ENCODE measurements around the gene MAP4K1. TPM values are rescaled to one million over a fixed set of nuclear protein-coding genes. Genes with fewer than 3 reads are reported as not detected.

Gene MAP4K1
- polyA plus RNA-seq, 2 of the 4 experiments (the other 2 are of a cell fraction) = 1.2 to 2.6 TPM

DNA sequence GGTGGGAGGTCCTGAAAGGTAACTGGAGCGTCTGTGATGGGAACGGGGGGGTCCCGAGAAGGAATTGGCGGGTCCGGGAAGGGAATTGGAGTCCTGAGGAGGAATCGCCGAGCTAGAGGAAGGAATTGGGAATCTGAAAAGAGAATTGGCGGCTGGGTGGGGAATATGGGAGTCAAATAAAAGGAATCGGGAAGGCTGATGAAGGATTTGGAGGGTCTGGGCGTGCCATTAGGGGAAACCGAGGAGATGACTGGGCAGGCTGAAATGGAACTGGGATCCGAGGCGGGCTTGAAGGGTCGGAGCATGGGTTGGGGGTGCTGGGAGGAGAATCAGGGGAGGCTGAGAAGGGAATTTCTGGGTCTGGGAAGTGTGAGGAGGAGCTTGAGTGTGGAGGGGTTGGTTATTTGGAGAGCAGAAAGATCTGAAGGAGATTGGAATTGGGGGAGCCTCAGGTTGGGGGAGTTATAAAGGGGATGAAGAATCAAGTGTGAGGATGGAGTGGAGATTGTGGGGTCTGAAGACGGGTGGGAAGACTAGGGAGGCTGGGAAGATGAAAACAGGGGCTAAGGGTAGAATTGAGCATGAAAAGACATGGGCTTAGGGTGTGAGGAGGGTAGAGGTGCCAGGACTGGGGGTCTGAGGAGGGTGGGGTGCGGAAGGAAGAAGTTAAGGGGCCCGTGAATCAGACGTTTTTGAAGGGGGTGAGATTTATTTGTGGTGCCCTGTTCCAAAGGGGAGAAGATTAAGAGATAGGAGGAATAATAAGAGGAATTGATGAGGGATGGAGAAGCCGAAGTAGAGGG, 30.4 kb upstream of the MAP4K1 start:
- ChIA-PET CTCF (interaction anchor here (0.8 to 10.0 kb wide), 19 partner anchors 10 to 282 kb away, joined by 3 to 157 read pairs (median 6); partner anchors contain the start of genes FAM98C, MRPS12 and SARS2), POLR2A (interaction anchor here (0.6 to 4.1 kb wide), 24 partner anchors 9 to 757 kb away, joined by 3 to 61 read pairs (median 5); partner anchors contain the start of genes EIF3K, NFKBIB and SARS2)
- ATAC-seq (no peak), FAIRE-seq (no peak), DNase-seq (ENCODE audit: low read depth in 1 of 2, low spot score in 1 of 2) (no peak)
- no peaks in the 10 kb centered on the region for H3K9me3 ChIP-seq
- peak overlapping the region; percentile 83 for H3K4me2 ChIP-seq
- TF ChIP-seq EHMT2 (IDR thresholded peaks at IDR 0.05; ENCODE audit: low read depth) (no peak), RARB (CRISPR knock-in tag; IDR thresholded peaks at IDR 0.05) (no peak; the same call in 1 of the 2 replicates), RAD21 (conservative IDR thresholded peaks at IDR 0.05 in 1 of 2, IDR thresholded peaks at IDR 0.05 in 1 of 2) (0 out of 5 replicates have a peak, but pooled peaks of 1 of the 2 experiments have one; percentile 30), HDAC2 (IDR thresholded peaks at IDR 0.05) (no peak), EP300 (IDR thresholded peaks at IDR 0.05) (peak in 1 of 2 experiments; percentile 28; a peak in 1 of 5 replicates), MAFK (IDR thresholded peaks at IDR 0.05; ENCODE audit: partially characterized antibody) (no peak)
- TF ChIP-seq, protein P1, sequence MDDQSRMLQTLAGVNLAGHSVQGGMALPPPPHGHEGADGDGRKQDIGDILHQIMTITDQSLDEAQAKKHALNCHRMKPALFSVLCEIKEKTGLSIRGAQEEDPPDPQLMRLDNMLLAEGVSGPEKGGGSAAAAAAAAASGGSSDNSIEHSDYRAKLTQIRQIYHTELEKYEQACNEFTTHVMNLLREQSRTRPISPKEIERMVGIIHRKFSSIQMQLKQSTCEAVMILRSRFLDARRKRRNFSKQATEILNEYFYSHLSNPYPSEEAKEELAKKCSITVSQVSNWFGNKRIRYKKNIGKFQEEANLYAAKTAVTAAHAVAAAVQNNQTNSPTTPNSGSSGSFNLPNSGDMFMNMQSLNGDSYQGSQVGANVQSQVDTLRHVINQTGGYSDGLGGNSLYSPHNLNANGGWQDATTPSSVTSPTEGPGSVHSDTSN (IDR thresholded peaks at IDR 0.05) = peak; percentile 58; the same call in 1 of the 2 replicates
- H3K27ac ChIP-seq = peak overlapping the region; percentile 87 to 91
- peaks cover 44% of the 10 kb centered on the region for H3K4me1 ChIP-seq
- H3K4me3 ChIP-seq = peak overlapping the region; percentile 85
- under 1% methylated on average over 19 of the region's 19 CpGs for WGBS (ENCODE audit: missing lambda C conversion rate)

DNA sequence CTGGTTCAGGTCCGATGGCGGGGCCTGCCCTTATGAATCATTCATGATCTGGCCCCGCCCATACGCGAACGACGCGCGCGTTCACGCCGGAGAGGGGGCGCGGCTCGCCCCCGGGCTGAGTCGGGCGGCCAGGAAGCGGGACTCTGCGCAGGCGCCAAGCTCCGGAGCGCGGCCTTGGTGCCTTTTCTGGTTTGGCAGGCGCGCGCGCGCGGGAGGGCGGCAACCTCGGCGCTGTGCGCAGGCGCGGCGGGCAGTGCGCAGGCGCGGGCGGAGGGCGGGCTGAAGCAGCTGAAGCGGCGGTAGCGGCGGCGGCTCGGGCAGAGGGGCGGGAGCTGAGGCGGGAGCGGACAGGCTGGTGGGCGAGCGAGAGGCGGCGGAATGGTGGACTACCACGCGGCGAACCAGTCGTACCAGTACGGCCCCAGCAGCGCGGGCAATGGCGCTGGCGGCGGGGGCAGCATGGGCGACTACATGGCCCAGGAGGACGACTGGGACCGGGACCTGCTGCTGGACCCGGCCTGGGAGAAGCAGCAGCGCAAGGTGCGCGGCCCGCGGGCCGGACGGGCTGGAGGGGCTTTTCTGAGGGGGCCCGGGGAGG, 29.7 kb upstream of the MAP4K1 start, which contains the start of gene ACTN4:
ACTN4 (plus strand) TSS at position 282 of the 598 bp plus-strand sequence; CDS start at position 379, 97 bp downstream.
- peaks cover 38% of the 10 kb centered on the region for H3K4me1 ChIP-seq
- CTCF ChIA-PET = interaction anchor here (0.8 to 10.0 kb wide), 18 partner anchors 10 to 244 kb away, joined by 3 to 157 read pairs (median 6); partner anchors contain the start of gene FAM98C
- WGBS (ENCODE audit: missing lambda C conversion rate) = under 1% methylated on average over 65 of the region's 77 CpGs
- peak; percentile 99 for DNase-seq (ENCODE audit: low read depth in 1 of 2, low spot score in 1 of 2)
- peak within 1 kb of the TSS; percentile 85 for H3K4me3 ChIP-seq
- peak within 1 kb of the TSS; percentile 83 for H3K4me2 ChIP-seq
- no peaks in the 10 kb centered on the region for H3K9me3 ChIP-seq
- POLR2A ChIA-PET = interaction anchor here (0.6 to 4.1 kb wide), 32 partner anchors 8 to 758 kb away, joined by 3 to 61 read pairs (median 4); partner anchors contain the start of genes ECH1, EIF3K, FAM98C and MAP4K1
- peak within 1 kb of the TSS; percentile 87 to 91 for H3K27ac ChIP-seq
- FAIRE-seq = peak; percentile 84
- peak; percentile 65 to 68 for ATAC-seq
- TF ChIP-seq CHD2 (IDR thresholded peaks at IDR 0.05; ENCODE audit: low read length, partially characterized antibody) (no peak), ZC3H11A (IDR thresholded peaks at IDR 0.05) (no peak), RNF2 (IDR thresholded peaks at IDR 0.05; ENCODE audit: borderline replicate concordance, low read depth) (no peak), HOXB13 (CRISPR knock-in tag; IDR thresholded peaks at IDR 0.05; ENCODE audit: low read depth) (no peak), JUN (IDR thresholded peaks at IDR 0.05) (peak; percentile 37 to 99; a peak in 4 of 5 replicates), SREBF2 (IDR thresholded peaks at IDR 0.05) (no peak), SMC3 (IDR thresholded peaks at IDR 0.05) (peak; percentile 32; the same call in 1 of the 3 replicates), HDAC2 (IDR thresholded peaks at IDR 0.05) (no peak), ZNF302 (CRISPR knock-in tag; IDR thresholded peaks at IDR 0.05) (no peak), HEYL (CRISPR knock-in tag; IDR thresholded peaks at IDR 0.05) (no peak), RARB (CRISPR knock-in tag; IDR thresholded peaks at IDR 0.05) (peak; percentile 86), BHLHE40 (IDR thresholded peaks at IDR 0.05; ENCODE audit: low read depth, low read length) (no peak), JUNB (IDR thresholded peaks at IDR 0.05) (no peak), ZSCAN20 (CRISPR knock-in tag; IDR thresholded peaks at IDR 0.05) (no peak), CHD4 (IDR thresholded peaks at IDR 0.05; ENCODE audit: borderline replicate concordance) (no peak), RFX5 (IDR thresholded peaks at IDR 0.05) (no peak), ESRRA (IDR thresholded peaks at IDR 0.05; ENCODE audit: borderline replicate concordance, low read length) (0 out of 2 replicates have a peak, but pooled peaks have one; percentile 19), CBX2 (IDR thresholded peaks at IDR 0.05; ENCODE audit: borderline replicate concordance, low read depth) (no peak), POLR2A (IDR thresholded peaks at IDR 0.05; ENCODE audit: low read length) (peak; percentile 100), FOSL2 (IDR thresholded peaks at IDR 0.05) (no peak), FOSL2 (CRISPR knock-in tag; IDR thresholded peaks at IDR 0.05) (peak; percentile 93), NFE2L2 (conservative IDR thresholded peaks at IDR 0.05; ENCODE audit: low read length) (no peak), MYC (IDR thresholded peaks at IDR 0.05; ENCODE audit: borderline replicate concordance, low read length) (peak; percentile 80; the same call in 1 of the 2 replicates), CBX8 (IDR thresholded peaks at IDR 0.05) (no peak), EHMT2 (IDR thresholded peaks at IDR 0.05; ENCODE audit: low read depth) (no peak), CEBPB (IDR thresholded peaks at IDR 0.05) (no peak)
- TF ChIP-seq, protein P1 (IDR thresholded peaks at IDR 0.05) = peak; percentile 92
- TF ChIP-seq, protein P2, sequence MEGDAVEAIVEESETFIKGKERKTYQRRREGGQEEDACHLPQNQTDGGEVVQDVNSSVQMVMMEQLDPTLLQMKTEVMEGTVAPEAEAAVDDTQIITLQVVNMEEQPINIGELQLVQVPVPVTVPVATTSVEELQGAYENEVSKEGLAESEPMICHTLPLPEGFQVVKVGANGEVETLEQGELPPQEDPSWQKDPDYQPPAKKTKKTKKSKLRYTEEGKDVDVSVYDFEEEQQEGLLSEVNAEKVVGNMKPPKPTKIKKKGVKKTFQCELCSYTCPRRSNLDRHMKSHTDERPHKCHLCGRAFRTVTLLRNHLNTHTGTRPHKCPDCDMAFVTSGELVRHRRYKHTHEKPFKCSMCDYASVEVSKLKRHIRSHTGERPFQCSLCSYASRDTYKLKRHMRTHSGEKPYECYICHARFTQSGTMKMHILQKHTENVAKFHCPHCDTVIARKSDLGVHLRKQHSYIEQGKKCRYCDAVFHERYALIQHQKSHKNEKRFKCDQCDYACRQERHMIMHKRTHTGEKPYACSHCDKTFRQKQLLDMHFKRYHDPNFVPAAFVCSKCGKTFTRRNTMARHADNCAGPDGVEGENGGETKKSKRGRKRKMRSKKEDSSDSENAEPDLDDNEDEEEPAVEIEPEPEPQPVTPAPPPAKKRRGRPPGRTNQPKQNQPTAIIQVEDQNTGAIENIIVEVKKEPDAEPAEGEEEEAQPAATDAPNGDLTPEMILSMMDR (IDR thresholded peaks at IDR 0.05) = no peak
- TF ChIP-seq, protein P3, sequence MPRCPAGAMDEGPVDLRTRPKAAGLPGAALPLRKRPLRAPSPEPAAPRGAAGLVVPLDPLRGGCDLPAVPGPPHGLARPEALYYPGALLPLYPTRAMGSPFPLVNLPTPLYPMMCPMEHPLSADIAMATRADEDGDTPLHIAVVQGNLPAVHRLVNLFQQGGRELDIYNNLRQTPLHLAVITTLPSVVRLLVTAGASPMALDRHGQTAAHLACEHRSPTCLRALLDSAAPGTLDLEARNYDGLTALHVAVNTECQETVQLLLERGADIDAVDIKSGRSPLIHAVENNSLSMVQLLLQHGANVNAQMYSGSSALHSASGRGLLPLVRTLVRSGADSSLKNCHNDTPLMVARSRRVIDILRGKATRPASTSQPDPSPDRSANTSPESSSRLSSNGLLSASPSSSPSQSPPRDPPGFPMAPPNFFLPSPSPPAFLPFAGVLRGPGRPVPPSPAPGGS (IDR thresholded peaks at IDR 0.05) = peak; percentile 98
